VCaP (cell line): Measurements from ENCODE around the gene ERI3.

Experiments
- H3K27ac ChIP-seq: fragments of 450-650 bp; 2 replicates; pipeline ENCODE4 v1.5.1; 2017
- TF ChIP-seq, protein P1 (sequence below): fragments of 450-650 bp; conservative IDR thresholded peaks from 2 replicates; pipeline ENCODE4 v1.5.1; 2017; ENCODE audit warnings: mild to moderate bottlenecking, moderate library complexity

The ERI3 gene

GRCh38 chr1:44281962-44282703, 72.9 kb downstream of the ERI3 start:
- TF ChIP-seq, protein P1, sequence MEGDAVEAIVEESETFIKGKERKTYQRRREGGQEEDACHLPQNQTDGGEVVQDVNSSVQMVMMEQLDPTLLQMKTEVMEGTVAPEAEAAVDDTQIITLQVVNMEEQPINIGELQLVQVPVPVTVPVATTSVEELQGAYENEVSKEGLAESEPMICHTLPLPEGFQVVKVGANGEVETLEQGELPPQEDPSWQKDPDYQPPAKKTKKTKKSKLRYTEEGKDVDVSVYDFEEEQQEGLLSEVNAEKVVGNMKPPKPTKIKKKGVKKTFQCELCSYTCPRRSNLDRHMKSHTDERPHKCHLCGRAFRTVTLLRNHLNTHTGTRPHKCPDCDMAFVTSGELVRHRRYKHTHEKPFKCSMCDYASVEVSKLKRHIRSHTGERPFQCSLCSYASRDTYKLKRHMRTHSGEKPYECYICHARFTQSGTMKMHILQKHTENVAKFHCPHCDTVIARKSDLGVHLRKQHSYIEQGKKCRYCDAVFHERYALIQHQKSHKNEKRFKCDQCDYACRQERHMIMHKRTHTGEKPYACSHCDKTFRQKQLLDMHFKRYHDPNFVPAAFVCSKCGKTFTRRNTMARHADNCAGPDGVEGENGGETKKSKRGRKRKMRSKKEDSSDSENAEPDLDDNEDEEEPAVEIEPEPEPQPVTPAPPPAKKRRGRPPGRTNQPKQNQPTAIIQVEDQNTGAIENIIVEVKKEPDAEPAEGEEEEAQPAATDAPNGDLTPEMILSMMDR, result no peak
- no peak overlapping the region for H3K27ac ChIP-seq

GRCh38 chr1:44276901-44277300, 78.2 kb downstream of the ERI3 start:
- H3K27ac ChIP-seq, result no peak overlapping the region
- TF ChIP-seq, protein P1, result no peak

GRCh38 chr1:44275991-44276405, 79.1 kb downstream of the ERI3 start:
- TF ChIP-seq, protein P1, result no peak
- H3K27ac ChIP-seq, result no peak overlapping the region

- TF ChIP-seq, protein P1, result no peak
- no peak overlapping the region for H3K27ac ChIP-seq
Observed at GRCh38 chr1:44275296-44275962, 79.6 kb downstream of the ERI3 start.

DNA sequence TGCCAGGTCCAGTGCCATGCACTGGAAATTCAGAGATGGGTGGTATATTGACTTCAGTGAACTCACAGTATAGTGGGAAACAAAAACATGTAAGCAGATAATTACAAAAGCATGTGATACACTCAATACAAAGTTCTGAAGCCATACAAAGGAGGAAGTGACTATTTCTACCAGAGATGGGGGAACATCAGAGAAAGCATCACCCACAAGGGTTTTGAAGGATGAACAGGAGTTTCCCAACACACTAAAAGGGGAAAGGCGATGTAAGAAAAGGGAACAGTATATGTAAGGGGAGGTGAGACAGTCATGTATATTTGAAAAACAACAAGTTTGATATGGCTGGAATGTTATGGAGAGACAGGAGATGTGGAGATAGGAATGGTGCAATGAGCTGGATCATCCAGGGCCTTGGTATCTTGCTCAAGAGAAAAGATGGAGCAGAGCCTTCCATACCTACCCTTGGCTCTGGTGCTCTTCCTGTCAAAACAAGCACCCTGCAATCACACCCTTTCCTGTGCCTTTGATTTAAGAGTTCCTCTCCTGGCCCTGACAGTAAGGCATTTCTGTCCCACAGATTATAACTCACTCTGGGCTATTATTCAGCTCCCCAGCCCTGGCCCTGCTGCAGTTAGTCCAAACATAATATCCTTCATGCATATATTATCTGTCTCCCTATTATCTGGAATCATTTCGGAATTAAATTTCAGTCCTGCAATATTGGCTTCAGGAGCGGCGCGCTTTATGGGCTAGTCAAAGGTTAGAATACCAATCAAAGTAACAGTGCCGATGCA, 81.3 kb downstream of the ERI3 start:
- no peak overlapping the region for H3K27ac ChIP-seq
- TF ChIP-seq, protein P1, result no peak

GRCh38 chr1:44272992-44273391, 82.1 kb downstream of the ERI3 start:
- no peak overlapping the region for H3K27ac ChIP-seq
- TF ChIP-seq, protein P1, result no peak

- TF ChIP-seq, protein P1, result no peak
- H3K27ac ChIP-seq, result no peak overlapping the region
Observed at GRCh38 chr1:44271646-44272045, 83.4 kb downstream of the ERI3 start.
